ENCODE measurements around the gene LASP1.
"Not testable (repeated sequence)": the region's sequence is repeated elsewhere in the genome, so short reads cannot be mapped to it uniquely, and the experiment has no call there.

The LASP1 gene, protein sequence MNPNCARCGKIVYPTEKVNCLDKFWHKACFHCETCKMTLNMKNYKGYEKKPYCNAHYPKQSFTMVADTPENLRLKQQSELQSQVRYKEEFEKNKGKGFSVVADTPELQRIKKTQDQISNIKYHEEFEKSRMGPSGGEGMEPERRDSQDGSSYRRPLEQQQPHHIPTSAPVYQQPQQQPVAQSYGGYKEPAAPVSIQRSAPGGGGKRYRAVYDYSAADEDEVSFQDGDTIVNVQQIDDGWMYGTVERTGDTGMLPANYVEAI

GRCh38 chr17:38869526-38870258, at the start of gene LASP1:
Gene LASP1 (plus strand): TSS chr17:38870058. CDS start chr17:38870190, 132 bp downstream.
- DNase-seq: peak; percentile 92

DNA sequence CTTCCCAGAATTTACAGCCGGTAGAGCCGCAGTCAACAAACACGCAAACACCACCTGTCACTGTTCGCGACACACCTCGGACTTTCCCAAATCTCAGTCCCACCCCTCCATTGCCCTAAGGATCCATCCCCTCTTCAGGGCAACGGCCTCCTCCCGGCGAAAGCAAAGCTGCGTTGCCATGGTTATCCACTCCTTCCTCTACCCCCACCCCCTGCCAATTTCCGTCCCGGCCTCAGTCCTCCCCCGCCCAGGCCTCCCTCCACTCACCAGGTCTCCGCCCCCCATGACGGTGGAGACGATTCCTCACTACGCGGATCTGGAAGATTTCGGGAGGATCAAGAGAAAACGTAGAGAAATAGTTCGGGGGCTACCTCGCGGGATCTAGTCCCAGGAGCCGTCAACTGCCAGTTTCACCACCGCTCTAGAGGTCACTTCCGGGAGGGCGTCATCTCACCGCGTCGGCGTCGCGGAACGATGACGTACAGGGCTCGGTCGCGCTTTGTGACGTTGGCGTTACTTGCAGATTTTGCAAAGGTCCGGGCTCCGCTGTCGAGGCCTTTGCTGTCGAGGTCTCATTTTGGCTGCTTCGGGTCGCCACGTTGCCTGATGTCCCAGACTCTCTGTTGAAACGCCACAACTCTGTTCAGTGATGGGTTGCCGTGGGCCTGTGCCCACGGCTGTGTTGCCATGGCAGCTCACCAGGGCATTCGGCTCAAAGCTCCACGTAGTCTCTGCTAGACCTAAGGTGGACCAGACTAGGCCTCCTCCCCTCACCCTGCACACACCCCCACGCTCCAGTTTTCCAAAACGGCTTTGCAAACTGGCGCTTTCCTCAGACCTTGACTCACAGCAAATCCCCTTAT, 44.7 kb upstream of the LASP1 start, which contains the start of gene CWC25:
Gene CWC25 (minus strand): TSS at position 423 of the 863 bp plus-strand sequence. CDS start 138 bp downstream, at position 285.
- peak; percentile 97 for DNase-seq

DNA sequence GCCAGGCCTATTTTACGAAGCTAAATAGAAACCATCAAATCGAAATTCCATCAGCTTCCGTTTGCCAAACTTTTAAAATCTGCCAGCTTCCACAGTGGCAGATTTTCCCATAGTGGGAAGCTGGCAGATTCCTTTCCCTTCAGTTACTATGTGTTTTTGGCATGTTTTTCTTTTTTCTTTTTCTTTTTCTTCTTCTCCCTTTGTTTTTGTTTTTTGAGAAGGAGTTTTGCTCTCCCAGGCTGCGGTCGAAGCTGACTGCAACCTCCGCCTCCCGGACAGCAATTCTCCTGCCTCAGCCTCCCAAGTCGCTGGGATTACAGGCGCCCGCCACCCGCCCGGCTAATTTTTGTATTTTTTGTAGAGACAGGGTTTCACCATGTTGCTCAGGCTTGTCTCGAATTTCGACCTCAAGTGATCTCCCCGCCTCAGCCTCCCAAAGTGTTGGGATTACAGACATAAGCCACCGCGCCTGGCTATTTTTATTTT, 44.1 kb upstream of the LASP1 start:
- no peak for DNase-seq

- DNase-seq: peak; percentile 15
These were observed 25.5 kb upstream of the LASP1 start for GRCh38 chr17:38844261-38844757.

DNA sequence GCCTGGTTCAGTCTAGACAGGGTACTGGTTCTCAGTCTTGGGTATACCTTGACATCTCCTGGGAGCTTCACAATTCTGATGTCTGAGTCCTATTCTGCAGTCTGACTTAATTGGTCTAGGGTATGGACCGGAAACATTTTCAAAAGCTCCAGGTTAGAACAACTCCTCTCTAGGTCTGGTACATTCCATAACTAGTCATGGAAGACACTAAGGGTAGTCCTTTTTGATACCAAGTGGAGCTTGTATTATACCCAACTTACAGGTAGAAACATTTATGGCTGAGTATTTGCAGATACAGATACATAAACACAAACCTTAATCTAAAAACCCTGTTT, 21.3 kb upstream of the LASP1 start:
- DNase-seq: no peak

- DNase-seq: no peak
These were observed 20.8 kb upstream of the LASP1 start for GRCh38 chr17:38848939-38849605.

GRCh38 chr17:38850374-38850773, 19.5 kb upstream of the LASP1 start:
- no peak for DNase-seq

- no peak for DNase-seq
These were observed 18.4 kb upstream of the LASP1 start for GRCh38 chr17:38851434-38851833.

DNA sequence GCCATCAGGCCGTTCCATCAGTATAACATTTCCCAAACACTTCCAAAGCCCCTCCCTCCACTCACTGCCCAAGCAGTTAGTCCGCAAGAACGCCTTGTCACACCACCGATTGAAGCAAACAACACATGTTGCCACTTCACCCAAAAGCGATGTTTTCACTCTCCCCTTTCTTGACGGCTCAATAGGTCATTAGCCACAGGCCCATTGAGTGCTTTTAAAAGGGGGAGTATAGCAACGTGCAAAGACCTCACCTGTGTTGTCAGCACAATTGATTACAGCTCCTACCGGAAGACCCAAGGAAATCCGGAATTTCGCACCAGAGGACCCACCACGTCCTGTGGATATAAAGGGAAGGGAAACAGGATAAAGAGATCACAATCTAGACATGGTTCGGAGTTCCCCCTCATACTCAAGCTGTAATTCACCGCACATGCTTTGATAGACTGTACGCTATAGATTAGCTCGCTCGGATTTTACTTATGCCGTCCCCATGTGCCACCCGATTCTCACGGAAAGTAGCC, 17.0 kb upstream of the LASP1 start:
- DNase-seq: peak; percentile 61

DNA sequence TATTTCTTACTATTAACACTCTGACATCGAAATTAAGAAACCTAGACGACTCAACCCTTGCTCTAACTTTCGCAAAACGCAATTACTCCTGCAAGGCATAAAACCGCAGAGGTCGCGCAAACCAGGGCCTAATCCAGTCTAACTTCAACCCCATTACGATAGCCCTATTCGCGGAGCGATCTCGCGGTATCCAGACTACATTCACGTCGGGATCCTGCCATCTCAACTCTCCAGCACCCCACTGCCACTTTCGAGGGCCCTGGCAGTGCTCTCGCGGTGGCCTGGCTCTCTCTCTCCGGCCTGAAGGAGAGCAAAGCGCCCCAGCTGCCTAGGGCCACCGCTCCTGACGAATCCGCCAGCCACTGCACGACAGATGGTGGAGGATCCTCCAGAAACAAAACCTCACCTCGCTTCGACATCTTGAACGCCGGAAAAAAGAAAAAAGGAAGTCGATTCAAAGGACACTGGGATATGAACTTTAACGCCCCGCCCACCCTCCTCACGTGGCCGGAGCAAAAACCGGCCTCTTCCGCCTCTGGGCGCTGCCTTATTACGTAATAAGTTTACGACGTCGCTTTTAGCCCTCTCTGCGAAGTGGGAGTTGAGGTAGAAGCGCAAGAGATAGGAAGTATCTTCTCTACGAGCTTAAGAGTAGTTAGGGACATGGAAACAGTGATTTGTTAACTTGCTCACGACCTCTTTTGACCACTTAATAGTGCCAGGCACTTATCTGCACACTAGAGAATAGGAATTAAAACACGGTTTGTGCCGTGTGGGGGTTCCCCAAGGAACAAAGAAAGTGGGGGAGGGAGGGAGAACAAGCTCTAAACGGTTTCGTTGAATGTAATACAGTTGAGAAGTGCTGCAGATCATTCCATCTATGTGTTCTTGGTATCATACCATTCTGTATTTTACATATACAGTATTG, 16.3 kb upstream of the LASP1 start, which contains the start of gene RPL23:
Gene RPL23 (minus strand): TSS at position 430 of the 928 bp plus-strand sequence. CDS start 11 bp downstream, at position 419.
- peak; percentile 99 for DNase-seq

GRCh38 chr17:38855101-38855714, 14.7 kb upstream of the LASP1 start:
- DNase-seq: not testable (repeated sequence)

GRCh38 chr17:38857271-38857670, 12.6 kb upstream of the LASP1 start:
- no peak for DNase-seq

DNA sequence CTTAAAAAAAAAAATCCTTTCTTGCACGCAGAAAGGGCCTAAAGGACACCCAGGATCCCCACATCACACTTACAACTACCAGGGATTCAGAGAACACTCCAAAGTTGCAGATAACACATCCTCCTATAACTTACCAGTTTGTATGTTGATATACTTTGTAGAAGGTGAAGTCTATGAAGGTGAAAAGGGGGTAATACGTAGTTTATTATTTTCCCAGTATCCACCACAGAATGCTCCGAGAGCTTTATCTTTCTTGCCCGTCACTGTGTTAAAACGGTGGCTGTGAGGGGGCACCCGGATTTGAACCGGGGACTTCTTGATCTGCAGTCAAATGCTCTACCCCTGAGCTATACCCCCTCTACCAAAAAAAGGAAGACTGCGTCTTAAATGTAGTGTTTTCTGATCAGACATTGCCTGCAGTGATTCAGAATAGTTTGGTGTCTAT, 8.4 kb upstream of the LASP1 start:
- peak; percentile 92 for DNase-seq

DNA sequence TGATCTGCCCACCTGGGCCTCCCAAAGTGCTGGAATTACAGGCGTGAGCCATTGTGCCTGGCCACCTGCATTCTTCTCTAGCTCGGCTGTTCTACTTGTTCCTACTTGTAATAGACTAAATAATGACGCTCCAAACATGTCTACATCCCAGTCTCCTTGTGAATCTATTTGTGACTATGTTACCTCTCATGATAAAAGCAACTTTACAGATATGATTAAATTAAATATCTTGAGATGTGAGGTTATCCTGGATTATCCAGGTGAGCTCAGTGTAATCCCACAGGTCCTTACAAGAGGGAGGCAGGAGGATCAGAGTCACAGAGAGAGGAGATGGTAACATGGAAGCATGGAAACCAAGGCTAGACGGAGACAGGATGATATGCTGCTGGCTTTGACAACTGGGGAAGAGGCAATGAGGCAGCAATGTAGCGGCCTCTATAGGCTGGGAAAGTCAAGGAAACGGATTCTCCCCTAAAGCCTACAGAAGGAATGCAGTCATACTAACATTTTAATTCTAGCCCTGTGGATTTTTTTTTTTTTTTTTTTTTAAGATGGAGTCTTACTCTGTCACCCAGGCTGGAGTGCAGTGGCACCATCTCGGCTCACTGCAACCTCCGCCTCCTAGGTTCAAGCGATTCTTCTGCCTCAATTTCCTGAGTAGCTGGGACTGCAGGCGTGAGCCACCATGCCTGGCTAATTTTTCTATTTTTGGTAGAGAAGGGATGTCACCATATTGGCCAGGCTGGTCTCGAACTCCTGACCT, 5.0 kb upstream of the LASP1 start:
- peak; percentile 68 for DNase-seq

DNA sequence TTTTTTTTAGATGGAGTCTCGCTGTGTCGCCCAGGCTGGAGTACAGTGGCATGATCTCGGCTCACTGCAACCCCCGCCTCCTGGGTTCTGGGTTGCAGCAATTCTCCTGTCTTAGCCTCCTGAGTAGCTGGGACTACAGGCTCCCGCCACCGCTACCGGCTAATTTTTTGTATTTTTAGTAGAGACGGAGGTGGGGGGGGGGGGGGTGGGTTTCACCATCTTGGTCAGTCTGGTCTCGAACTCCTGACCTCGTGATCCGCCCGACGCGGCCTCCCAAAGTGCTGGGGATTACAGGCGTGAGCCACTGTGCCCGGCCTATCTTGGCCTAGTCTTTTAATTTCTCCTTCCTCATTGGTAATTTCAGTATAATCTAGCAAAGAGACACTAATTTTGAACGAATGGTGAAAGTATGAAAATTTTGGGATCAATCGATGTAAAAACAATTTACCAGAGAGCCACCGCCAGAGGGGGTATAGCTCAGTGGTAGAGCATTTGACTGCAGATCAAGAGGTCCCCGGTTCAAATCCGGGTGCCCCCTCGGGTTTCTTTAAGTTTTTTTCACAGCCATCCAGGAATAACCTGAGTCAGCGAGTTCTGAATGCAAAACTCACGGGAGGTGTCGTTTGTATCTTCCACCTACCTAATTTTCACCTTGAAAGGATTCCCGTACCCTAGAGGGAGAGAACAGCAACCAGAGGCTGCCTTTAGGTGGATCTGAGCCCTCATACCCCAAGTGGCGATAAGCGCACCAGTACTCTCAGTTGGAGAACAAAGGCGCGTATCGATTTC, 2.5 kb upstream of the LASP1 start:
- DNase-seq: peak; percentile 94

DNA sequence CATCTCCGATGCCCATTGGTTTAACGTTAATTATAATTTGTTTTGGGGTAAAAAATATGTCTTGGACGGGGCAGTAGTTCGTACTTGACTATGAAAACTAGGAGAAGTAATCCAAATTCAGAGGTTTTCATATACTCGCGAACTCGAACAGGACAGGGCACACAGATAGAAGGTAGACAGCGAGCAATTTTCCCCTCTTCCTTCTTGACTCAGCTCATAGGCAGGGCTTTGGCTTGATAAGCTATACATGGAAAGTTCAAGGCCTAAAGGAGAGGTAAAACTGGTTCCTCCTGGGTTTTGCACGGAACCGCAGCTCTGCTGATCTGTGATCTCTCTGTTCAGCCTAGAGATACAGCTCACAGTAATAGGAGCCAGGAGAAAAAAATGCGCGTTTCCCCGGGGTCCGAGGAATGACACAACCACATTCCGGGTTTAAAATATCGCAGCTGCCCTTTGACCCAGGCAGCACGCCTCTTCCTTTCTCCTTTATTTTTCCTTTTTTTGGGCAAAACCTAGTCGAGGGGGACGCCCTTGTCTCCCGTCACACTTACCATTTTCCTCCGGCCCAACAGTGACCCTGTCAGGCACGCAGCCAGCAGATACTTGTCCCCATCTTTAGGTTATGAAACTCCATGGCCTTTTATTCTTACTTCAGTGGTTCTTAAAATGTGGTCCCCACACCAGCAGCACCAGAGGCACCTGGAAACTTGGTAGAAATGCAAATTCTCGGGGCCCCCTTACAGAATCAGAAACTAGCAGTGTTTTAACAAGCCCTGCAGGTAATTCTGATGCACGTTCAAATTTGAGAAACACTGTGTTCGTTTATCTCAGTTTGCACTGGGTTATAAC, 1.7 kb upstream of the LASP1 start:
- peak; percentile 86 for DNase-seq

- peak; percentile 97 for DNase-seq
These were observed 887 bp upstream of the LASP1 start for GRCh38 chr17:38868817-38869525.
